ENCODE results near the gene SSR1.
"Not testable (repeated sequence)": the region's sequence is repeated elsewhere in the genome, so short reads cannot be mapped to it uniquely, and the experiment has no call there.

Gene SSR1

DNA sequence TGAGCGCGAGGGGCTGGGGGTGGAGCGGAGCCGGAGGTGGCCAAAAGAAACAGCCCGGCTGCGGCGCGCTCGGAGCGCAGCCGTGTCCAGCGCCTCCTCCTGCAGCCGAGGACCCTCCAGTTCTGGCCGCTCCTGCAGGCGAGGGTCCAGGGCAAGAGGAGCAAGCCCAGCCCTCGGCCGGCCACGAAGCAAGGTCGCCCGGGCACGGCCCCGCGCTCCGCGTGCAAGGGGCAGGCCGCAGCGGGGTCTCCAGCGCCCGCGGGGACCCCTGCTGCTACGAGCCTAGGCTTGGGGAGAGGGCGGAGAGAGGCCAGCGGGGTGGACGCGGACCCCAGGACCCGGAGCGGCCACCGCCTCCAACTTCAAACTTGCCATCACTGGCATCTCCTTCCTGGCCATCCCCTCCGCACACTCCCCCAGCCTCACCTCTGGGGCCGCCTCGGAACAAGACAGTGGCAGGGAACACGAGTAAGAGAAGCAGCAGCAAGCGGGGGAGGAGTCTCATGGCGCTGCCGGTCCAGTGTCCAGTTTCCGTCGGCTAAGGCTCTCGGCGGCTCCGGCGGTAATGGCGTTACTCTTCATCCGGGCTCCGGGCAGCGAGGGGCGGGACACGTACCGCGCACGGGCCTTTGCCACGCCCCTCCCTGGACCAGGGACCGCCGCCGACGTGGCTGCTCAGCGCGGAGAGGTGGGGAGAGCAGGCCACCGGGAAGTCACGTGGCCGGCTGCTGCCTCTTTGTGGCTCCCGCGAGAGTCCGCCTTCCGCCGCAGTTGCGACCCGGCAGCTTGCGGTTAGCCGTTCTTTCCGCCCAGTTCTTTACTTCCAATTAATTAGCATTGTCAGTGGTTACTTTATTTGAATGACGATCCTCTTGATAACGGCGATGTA lies at the start of gene SSR1:
Gene SSR1 (minus strand): TSS at position 584 of the 889 bp plus-strand sequence. CDS start 79 bp downstream, at position 505.
- peak; percentile 94 for DNase-seq (ENCODE audit: low read depth)

DNA sequence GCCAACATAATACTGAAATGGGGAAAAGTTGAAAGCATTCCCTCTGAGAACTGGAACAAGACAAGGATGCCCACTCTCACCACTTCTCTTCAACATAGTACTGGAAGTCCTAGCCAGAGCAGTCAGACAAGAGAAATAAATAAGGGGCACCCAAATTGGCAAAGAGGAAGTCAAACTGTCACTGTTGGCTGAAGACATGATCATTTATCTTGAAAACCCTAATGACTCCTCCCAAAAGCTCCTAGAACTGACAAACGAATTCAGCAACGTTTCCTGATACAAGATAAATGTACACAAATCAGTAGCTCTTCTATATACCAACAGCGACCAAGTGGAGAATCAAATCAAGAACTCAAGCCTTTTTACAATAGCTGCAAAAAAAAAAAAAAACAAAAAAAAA lies 38.9 kb upstream of the SSR1 start:
- DNase-seq (ENCODE audit: low read depth), result not testable (repeated sequence)

GRCh38 chr6:7350591-7350990 lies 37.6 kb upstream of the SSR1 start:
- DNase-seq (ENCODE audit: low read depth), result not testable (repeated sequence)

GRCh38 chr6:7347551-7347997 lies 34.6 kb upstream of the SSR1 start:
- not testable (repeated sequence) for DNase-seq (ENCODE audit: low read depth)

DNA sequence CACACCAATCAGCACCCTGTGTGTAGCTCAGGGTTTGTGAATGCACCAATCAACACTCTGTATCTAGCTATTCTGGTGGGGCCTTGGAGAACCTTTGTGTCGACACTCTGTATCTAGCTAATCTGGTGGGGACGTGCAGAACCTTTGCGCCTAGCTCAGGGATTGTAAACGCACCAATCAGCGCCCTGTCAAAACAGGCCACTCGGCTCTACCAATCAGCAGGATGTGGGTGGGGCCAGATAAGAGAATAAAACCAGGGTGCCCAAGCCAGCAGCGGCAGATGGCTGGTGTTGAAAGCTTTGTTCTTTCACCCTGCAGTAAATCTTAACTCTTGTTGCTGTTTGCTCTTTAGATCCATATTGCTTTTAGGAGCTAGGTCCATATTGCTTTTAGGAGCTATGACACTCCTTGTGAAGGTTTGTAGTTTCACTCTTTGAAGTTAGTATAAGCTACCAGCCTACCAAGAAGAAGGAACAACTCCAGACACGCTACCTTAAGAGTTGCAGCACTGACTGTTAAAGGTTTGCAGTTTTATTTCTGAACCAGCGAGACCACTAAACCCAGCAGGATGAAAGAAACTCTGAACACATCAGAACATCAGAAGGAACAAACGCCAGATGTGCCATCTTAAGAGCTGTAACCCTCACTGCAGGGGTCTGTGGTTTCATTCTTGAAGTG lies 31.9 kb upstream of the SSR1 start:
- not testable (repeated sequence) for DNase-seq (ENCODE audit: low read depth)

GRCh38 chr6:7343546-7344475 lies 30.8 kb upstream of the SSR1 start:
- no peak for DNase-seq (ENCODE audit: low read depth)

- DNase-seq (ENCODE audit: low read depth), result no peak
Measured at GRCh38 chr6:7341989-7342742, 29.2 kb upstream of the SSR1 start.

GRCh38 chr6:7341271-7341670 lies 28.3 kb upstream of the SSR1 start:
- no peak for DNase-seq (ENCODE audit: low read depth)

DNA sequence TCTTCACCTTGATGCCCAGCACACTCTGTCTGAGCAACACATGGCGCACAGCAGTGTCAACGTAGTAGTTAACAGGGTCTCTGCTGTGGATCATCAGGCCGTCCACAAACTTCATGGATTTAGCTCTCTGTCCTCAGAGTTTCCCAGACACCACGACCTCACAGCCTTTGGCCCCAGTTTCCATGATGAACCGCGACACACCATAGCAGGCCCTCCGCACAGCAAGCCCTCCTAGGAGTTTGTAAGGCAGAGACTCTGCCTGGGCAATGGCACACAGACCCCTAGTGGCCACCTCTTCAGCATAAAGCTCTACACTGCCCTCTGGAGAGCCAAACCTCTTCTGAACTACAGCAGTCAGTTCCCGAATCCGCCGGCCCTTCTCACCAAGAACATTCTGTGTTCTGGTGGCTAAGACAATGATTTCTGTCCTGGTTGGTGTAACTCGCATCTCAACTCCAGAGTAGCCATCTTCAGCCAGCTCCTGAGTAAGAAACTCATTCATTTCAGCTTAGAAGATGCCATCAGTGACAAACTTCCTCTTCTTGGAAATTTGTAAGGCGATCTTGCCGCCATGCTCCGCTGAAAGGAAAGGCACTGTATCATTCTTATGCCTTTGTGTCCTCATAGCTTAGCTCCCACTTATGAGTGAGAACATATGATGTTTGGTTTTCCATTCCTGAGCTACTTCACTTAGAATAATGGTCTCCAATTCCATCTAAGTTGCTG lies 26.2 kb upstream of the SSR1 start:
- DNase-seq (ENCODE audit: low read depth), result not testable (repeated sequence)

- DNase-seq (ENCODE audit: low read depth), result no peak
Measured at GRCh38 chr6:7338031-7338430, 25.0 kb upstream of the SSR1 start.

DNA sequence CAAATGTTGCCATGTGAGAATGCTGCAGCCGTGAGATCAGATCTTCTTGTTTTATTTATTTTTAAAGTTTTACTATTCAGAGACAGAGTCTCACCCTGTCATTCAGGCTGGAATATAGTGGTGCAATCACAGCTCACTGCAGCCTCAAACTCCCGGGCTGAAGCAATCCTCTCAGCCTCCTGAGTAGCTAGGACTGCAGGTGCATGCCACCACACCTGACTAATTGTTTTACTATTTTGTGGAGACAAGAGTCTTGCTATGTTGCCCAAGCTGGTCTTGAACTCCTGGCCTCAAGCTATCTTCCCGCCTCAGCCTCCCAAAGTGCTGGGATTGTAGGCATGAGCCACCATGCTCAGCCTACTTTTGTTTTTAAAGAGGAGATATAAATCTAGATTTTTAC lies 22.5 kb upstream of the SSR1 start:
- no peak for DNase-seq (ENCODE audit: low read depth)

- DNase-seq (ENCODE audit: low read depth), result no peak
Measured at GRCh38 chr6:7334685-7335084, 21.7 kb upstream of the SSR1 start.

DNA sequence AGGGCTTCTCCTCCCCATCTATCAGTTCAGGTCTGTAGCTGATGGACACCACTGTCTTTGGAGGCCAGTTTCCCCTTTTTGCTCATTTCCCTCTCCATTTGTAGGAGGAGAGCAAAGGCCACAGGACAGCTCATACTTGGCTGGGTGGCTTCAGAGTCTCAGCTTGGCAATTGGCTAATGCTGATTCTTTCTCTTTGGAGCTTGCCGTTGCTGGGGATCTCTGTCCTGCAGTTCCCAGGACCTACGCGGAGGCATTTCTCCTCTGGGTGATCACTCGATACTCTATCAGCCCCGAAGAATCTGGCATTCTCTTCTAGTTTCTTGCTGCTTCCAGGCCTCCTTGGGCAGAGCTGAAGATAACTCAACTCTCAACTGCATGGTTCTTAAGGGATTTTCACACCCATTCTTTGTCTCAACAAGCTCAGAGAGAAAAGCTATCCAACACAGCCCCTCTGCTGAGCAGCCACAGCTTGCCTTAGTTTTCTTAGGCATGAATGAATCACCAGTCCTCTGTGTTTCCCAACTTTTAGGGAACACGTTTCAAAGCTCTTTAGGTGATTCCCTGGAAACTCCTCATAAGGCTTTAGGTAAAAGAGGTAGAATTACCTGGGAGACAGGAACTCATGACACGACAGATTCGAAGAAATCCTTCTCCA lies 19.2 kb upstream of the SSR1 start:
- no peak for DNase-seq (ENCODE audit: low read depth)

DNA sequence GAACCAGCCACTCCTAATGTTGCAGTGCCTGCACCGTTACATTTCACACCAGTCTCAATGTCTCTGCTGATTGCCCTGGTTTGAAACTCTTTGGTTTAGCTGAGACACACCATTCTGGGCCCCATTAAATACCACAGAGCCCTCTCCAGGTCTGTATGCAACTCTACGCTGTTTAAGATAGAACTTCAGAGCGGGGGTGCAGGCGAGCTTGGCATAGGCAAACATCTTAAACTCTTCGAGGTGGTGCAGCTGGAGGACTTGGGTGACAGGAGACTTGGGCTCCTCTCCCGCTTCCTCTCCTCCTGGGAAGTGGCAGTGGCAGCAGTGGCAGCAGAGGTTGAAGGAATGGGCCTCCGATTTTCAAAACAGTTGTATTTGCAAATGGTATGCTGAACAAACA lies 18.5 kb upstream of the SSR1 start:
- no peak for DNase-seq (ENCODE audit: low read depth)

DNA sequence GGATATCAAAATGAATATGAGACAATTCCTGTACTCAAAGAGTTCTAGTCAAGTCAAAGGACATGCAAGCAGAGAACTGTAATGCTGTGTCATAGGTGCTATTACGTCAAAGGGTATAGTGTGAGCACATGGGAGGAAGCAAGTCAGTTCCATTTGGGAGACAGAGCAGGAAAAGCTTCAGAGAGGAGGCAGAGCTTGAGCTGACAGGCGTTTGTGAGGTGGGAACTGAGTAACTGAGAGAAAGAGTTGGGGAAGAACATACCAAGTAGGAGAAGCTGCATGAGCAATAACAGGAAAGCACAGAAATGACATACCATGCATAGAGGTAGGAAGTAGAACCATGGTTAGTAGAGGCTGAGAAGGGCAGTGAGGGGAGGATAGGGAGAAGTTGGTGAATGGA lies 15.2 kb upstream of the SSR1 start:
- DNase-seq (ENCODE audit: low read depth), result no peak

DNA sequence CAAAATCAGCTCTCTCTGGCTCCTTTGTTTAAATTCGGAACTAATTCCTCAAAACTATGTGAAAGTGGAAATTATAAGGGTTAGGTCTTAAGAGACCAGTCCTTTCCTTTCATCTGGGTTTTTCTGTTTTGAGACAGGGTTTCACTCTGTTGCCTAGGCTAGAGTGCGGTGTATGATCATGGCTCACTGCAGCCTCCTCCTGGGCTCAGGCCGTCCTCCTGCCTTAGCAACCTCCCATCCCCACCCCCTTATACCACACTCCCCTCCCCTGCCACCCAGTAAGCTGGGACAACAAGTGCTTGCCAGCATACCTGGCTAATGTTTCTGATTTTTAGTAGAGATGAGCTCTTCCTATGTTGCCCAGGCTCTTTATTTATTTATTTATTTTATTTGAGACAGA lies 12.8 kb upstream of the SSR1 start:
- no peak for DNase-seq (ENCODE audit: low read depth)

GRCh38 chr6:7324520-7324919 lies 11.5 kb upstream of the SSR1 start:
- no peak for DNase-seq (ENCODE audit: low read depth)

DNA sequence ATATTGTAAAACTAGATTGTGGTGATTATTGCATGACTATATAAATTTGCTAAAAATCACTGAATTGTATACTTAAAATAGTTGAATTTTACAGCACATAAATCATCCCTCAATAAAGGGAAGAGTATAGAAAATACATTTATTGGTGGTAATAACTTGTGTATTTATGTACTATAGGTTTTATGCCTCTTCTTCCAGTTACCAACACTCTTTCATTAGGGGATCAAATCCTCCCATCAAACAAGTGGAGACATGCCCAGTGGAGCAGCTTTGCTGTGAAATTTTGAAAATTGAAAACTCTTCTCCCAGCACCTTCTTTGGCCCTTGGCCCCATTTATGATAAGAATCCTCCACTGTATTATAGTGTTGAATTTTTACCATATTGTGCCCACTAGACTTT lies 10.1 kb upstream of the SSR1 start:
- DNase-seq (ENCODE audit: low read depth), result no peak

GRCh38 chr6:7321866-7322265 lies 8.9 kb upstream of the SSR1 start:
- not testable (repeated sequence) for DNase-seq (ENCODE audit: low read depth)

DNA sequence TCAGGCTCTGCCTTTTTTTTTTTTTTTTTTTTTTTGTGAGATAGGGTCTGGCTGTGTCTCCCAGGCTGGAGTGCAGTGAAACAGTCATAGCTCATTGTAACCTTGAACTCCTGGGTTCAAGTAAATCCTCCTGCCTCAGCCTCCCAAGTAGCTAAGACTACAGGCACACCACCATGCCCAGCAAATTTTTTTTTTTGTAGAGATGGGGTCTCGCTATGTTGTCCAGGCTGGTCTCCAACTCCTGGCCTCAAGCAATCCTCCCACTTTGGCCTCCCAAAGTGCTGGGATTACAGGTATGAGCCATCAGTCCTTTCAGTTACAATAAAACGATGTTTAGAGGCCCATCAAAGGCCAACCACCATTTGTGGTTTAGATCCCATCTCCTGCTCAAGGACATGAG lies 6.4 kb upstream of the SSR1 start:
- DNase-seq (ENCODE audit: low read depth), result not testable (repeated sequence)

Data from stimulated activated CD8-positive, alpha-beta memory T cell treated with anti-CD3 and anti-CD28 coated beads, Interleukin-4, amount 100 ng/mL, for 24 hours (primary cell).